ENCODE measurements around the gene RBKS. TPM values are rescaled to one million over a fixed set of nuclear protein-coding genes. Genes with fewer than 3 reads are reported as not detected.

RBKS gene
- total RNA-seq, 4 donors from 2014 or later, result 1.5 to 15.2 (median 15.1) TPM; not detected in 1

- no peaks in the 10 kb centered on the region for H3K36me3 ChIP-seq
- H3K4me3 ChIP-seq, result no peak overlapping the region
- WGBS, 2 donors (ENCODE audit: low coverage in 1 of 2), result 85 to 89% methylated on average over 1 of the region's 1 CpG
- intact Hi-C loops (cut with DNase I; ENCODE audit: low total_unique reads), result no loop called here
- H3K9me3 ChIP-seq, result no peaks in the 10 kb centered on the region
- TF ChIP-seq EP300 (IDR thresholded peaks at IDR 0.05; ENCODE audit: low read depth) (no peak), POLR2AphosphoS5 (IDR thresholded peaks at IDR 0.05) (no peak), CTCF (IDR thresholded peaks at IDR 0.05) (no peak), POLR2A (IDR thresholded peaks at IDR 0.05) (no peak)
- H3K4me1 ChIP-seq, result peaks cover 0 to 5% (median 2%) of the 10 kb centered on the region in 4 donors
- H3K27ac ChIP-seq, result no peak overlapping the region
- DNase-seq, result no peak
- in situ Hi-C loops (cut with MboI; ENCODE audit: low pct_ligation_motif_present in 1 of 4, low pct_unique_long_range_greater_than_20kb in 1 of 4, low sequenced_read_pairs in 3 of 4), result no loop called here
- no peaks in the 10 kb centered on the region for H3K27me3 ChIP-seq
Observed at GRCh38 chr2:27904405-27904665, 14.1 kb upstream of the RBKS start.

- H3K9me3 ChIP-seq, result no peaks in the 10 kb centered on the region
- in situ Hi-C loops (cut with MboI; ENCODE audit: low pct_ligation_motif_present in 1 of 4, low pct_unique_long_range_greater_than_20kb in 1 of 4, low sequenced_read_pairs in 3 of 4), result no loop called here
- H3K36me3 ChIP-seq, result no peaks in the 10 kb centered on the region
- H3K27me3 ChIP-seq, result no peaks in the 10 kb centered on the region
- TF ChIP-seq POLR2A (IDR thresholded peaks at IDR 0.05) (no peak), CTCF (IDR thresholded peaks at IDR 0.05) (no peak), POLR2AphosphoS5 (IDR thresholded peaks at IDR 0.05) (no peak), EP300 (IDR thresholded peaks at IDR 0.05; ENCODE audit: low read depth) (no peak)
- no peak overlapping the region for H3K4me3 ChIP-seq
- H3K4me1 ChIP-seq, result peaks cover 0 to 5% (median 2%) of the 10 kb centered on the region in 4 donors
- intact Hi-C loops (cut with DNase I; ENCODE audit: low total_unique reads), result no loop called here
- no peak overlapping the region for H3K27ac ChIP-seq
- DNase-seq, result no peak
- WGBS, 2 donors (ENCODE audit: low coverage in 1 of 2), result 88 to 91% methylated on average over 9 to 10 of the region's 10 CpGs
Observed at GRCh38 chr2:27903649-27904404, 13.6 kb upstream of the RBKS start.

DNA sequence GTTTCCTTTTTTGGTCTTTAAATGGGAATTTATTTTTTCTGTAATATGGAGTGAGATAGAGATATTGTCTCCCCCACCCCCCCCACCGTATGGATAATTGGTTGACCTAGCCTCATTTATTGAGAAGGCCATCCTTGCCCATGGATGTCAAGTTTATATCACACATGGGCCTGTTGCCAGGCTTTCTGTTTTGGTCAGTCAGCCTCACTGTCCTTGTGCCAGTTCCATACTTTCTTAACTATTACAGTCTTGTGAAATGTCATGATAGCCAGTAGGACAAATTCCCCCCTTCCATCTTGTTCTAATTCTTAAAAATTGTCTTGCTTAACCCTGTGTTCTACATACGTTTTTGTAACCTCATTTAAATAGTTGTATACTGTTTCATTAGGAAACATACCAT is 12.8 kb upstream of the RBKS start:
- intact Hi-C loops (cut with DNase I; ENCODE audit: low total_unique reads), result no loop called here
- H3K4me1 ChIP-seq, result peaks cover 0 to 5% (median 2%) of the 10 kb centered on the region in 4 donors
- peaks cover 0 to 6% (median 0%) of the 10 kb centered on the region in 4 donors for H3K36me3 ChIP-seq
- no peak overlapping the region for H3K4me3 ChIP-seq
- in situ Hi-C loops (cut with MboI; ENCODE audit: low pct_ligation_motif_present in 1 of 4, low pct_unique_long_range_greater_than_20kb in 1 of 4, low sequenced_read_pairs in 3 of 4), result no loop called here
- H3K9me3 ChIP-seq, result no peaks in the 10 kb centered on the region
- TF ChIP-seq EP300 (IDR thresholded peaks at IDR 0.05; ENCODE audit: low read depth) (no peak), CTCF (IDR thresholded peaks at IDR 0.05) (no peak), POLR2A (IDR thresholded peaks at IDR 0.05) (no peak), POLR2AphosphoS5 (IDR thresholded peaks at IDR 0.05) (no peak)
- DNase-seq, result no peak
- no peaks in the 10 kb centered on the region for H3K27me3 ChIP-seq
- 67 to 83% methylated on average over 2 of the region's 2 CpGs for WGBS, 2 donors (ENCODE audit: low coverage in 1 of 2)
- no peak overlapping the region for H3K27ac ChIP-seq

- H3K27me3 ChIP-seq, result no peaks in the 10 kb centered on the region
- no peaks in the 10 kb centered on the region for H3K9me3 ChIP-seq
- in situ Hi-C loops (cut with MboI; ENCODE audit: low pct_ligation_motif_present in 1 of 4, low pct_unique_long_range_greater_than_20kb in 1 of 4, low sequenced_read_pairs in 3 of 4) (no loop called here), intact Hi-C loops (cut with DNase I; ENCODE audit: low total_unique reads) (no loop called here)
- H3K36me3 ChIP-seq, result peaks cover 0 to 7% (median 0%) of the 10 kb centered on the region in 4 donors
- WGBS, 2 donors (ENCODE audit: low coverage in 1 of 2), result 76 to 88% methylated on average over 1 of the region's 1 CpG
- H3K27ac ChIP-seq, result no peak overlapping the region
- peaks cover 0 to 5% (median 2%) of the 10 kb centered on the region in 4 donors for H3K4me1 ChIP-seq
- no peak for TF ChIP-seq EP300 (IDR thresholded peaks at IDR 0.05; ENCODE audit: low read depth)
- TF ChIP-seq POLR2A (IDR thresholded peaks at IDR 0.05), result no peak
- no peak for TF ChIP-seq POLR2AphosphoS5 (IDR thresholded peaks at IDR 0.05)
- TF ChIP-seq CTCF (IDR thresholded peaks at IDR 0.05), result no peak
- DNase-seq, result no peak
- H3K4me3 ChIP-seq, result no peak overlapping the region
Observed at GRCh38 chr2:27902098-27902497, 11.9 kb upstream of the RBKS start.
